ENCODE measurements around the gene SSR3. TPM values are rescaled to one million over a fixed set of nuclear protein-coding genes. Genes with fewer than 3 reads are reported as not detected.

The SSR3 gene
- total RNA-seq, 1 donor from 2014 or later = 155 TPM

DNA sequence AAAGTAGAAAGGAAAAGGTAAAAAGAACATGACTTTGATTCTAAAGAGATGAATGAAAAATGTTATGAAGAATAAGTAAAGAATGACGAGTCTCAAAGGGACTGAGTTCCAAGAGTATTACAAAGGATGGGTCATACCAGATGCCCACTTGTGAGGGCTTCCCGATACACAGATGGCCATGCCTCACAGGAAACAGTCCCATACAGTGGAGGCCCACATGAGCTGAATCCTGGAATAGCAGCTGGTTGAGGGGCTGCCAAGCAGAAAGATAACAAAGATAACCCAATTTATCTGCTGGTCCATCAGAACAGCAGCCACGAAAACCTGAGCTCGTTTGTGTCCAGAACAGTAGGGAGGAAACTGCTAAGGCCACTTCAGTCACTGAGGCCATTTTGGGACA is 3.7 kb downstream of the SSR3 start:
- TF ChIP-seq CTCF (IDR thresholded peaks at IDR 0.05) = no peak
- Histone ChIP-seq H3K27ac (peak overlapping the region in 1 of 2 donors; percentile 36), H3K4me3 (no peak overlapping the region), H3K36me3 (peaks cover 11 to 40% of the 10 kb centered on the region in 2 donors), H3K4me1 (peaks cover 0 to 14% of the 10 kb centered on the region in 2 donors), H3K9me3 (no peaks in the 10 kb centered on the region), H3K27me3 (no peaks in the 10 kb centered on the region)
- intact Hi-C loops (cut with DNase I) = loop anchor here (5.0 kb wide), 1 partner anchor 581 kb away; no protein-coding TSS in a partner anchor
- no peak for DNase-seq (ENCODE audit: low spot score in 2 of 2)

DNA sequence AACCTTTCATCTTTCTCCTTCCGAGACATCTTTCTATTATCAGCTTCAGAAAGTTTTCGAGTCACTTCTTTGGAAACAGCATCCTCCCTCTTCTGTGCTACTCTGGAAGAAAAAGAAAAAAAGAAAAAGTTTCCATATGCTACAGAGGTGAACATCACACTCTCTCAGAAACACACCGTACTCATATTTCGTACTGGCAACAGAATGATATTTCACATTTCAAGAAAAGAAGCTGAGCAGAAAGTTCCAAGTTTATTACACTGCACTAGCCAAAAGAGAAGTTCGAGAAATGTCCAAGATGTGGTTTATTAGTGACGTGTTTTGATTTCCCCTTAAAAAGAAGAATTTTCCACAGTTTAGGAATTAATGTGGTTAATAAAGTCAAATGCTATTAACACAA is 6.0 kb downstream of the SSR3 start:
- intact Hi-C loops (cut with DNase I) = no loop called here
- no peak for TF ChIP-seq CTCF (IDR thresholded peaks at IDR 0.05)
- peaks cover 0 to 14% of the 10 kb centered on the region in 2 donors for H3K4me1 ChIP-seq

GRCh38 chr3:156548041-156548687 is 6.8 kb downstream of the SSR3 start:
- no peaks in the 10 kb centered on the region for H3K27me3 ChIP-seq
- H3K9me3 ChIP-seq = no peaks in the 10 kb centered on the region
- H3K36me3 ChIP-seq = peaks cover 11 to 55% of the 10 kb centered on the region in 2 donors
- DNase-seq (ENCODE audit: low spot score in 2 of 2) = no peak
- peaks cover 0 to 20% of the 10 kb centered on the region in 2 donors for H3K4me1 ChIP-seq
- TF ChIP-seq CTCF (IDR thresholded peaks at IDR 0.05) = no peak
- no peak overlapping the region for H3K4me3 ChIP-seq
- intact Hi-C loops (cut with DNase I) = no loop called here
- H3K27ac ChIP-seq = peak overlapping the region in 1 of 2 donors; percentile 17

More for the DNA sequence above, 6.0 kb downstream of the SSR3 start:
- Histone ChIP-seq H3K27me3 (no peaks in the 10 kb centered on the region), H3K9me3 (no peaks in the 10 kb centered on the region), H3K36me3 (peaks cover 11 to 49% of the 10 kb centered on the region in 2 donors), H3K4me3 (no peak overlapping the region), H3K27ac (no peak overlapping the region)
- DNase-seq (ENCODE audit: low spot score in 2 of 2) = no peak

GRCh38 chr3:156547637-156548036 is 7.3 kb downstream of the SSR3 start:
- peaks cover 11 to 55% of the 10 kb centered on the region in 2 donors for H3K36me3 ChIP-seq
- no peak for TF ChIP-seq CTCF (IDR thresholded peaks at IDR 0.05)
- H3K4me3 ChIP-seq = no peak overlapping the region
- H3K4me1 ChIP-seq = peaks cover 0 to 20% of the 10 kb centered on the region in 2 donors
- H3K27me3 ChIP-seq = no peaks in the 10 kb centered on the region
- no peak overlapping the region for H3K27ac ChIP-seq
- H3K9me3 ChIP-seq = no peaks in the 10 kb centered on the region
- no peak for DNase-seq (ENCODE audit: low spot score in 2 of 2)
- intact Hi-C loops (cut with DNase I) = no loop called here

- H3K9me3 ChIP-seq = no peaks in the 10 kb centered on the region
- H3K4me3 ChIP-seq = no peak overlapping the region
- intact Hi-C loops (cut with DNase I) = no loop called here
- peak overlapping the region; percentile 41 to 49 for H3K27ac ChIP-seq
- DNase-seq (ENCODE audit: low spot score in 2 of 2) = no peak
- no peak for TF ChIP-seq CTCF (IDR thresholded peaks at IDR 0.05)
- H3K27me3 ChIP-seq = no peaks in the 10 kb centered on the region
- peaks cover 9 to 47% of the 10 kb centered on the region in 2 donors for H3K36me3 ChIP-seq
- H3K4me1 ChIP-seq = peaks cover 0 to 19% of the 10 kb centered on the region in 2 donors
Observed at GRCh38 chr3:156543043-156543555, 11.8 kb downstream of the SSR3 start.

Measured in ascending aorta (tissue), 2 donors.